Subcutaneous abdominal adipose tissue (tissue), 5 donors: ENCODE measurements around the gene RNASE2.
A peak's percentile ranks its signal among the peaks of the same experiment; 100 is the strongest.
"Not testable (repeated sequence)": the region's sequence is repeated elsewhere in the genome, so short reads cannot be mapped to it uniquely, and the experiment has no call there.

Source experiments
- H3K27ac ChIP-seq: one replicate; pipeline ENCODE4 v1.7.0; 2013; ENCODE audit warnings: low read depth, mild to moderate bottlenecking, inconsistent platforms, low read length, moderate library complexity
- H3K27me3 ChIP-seq, 5 donors: one replicate each; pipeline ENCODE4 v1.7.0; 2013; ENCODE audit warnings: low read length in 5 of 5, inconsistent platforms in 1 of 5; ENCODE audit not compliant: control insufficient read depth in 5 of 5, insufficient read depth in 4 of 5
- H3K36me3 ChIP-seq, 5 donors: one replicate each; pipeline ENCODE4 v1.7.0; 2013; ENCODE audit warnings: low read length in 5 of 5; ENCODE audit not compliant: control insufficient read depth in 5 of 5, insufficient read depth in 5 of 5
- H3K4me1 ChIP-seq, 5 donors: one replicate each; pipeline ENCODE4 v1.7.0; 2013; ENCODE audit warnings: low read length in 5 of 5, mild to moderate bottlenecking in 3 of 5, moderate library complexity in 1 of 5; ENCODE audit not compliant: control insufficient read depth in 5 of 5, insufficient read depth in 5 of 5
- H3K4me3 ChIP-seq, 5 donors: one replicate each; pipeline ENCODE4 v1.7.0; 2013; ENCODE audit warnings: low read length in 5 of 5, low read depth in 1 of 5
- H3K9ac ChIP-seq, 5 donors: one replicate each; pipeline ENCODE4 v1.7.0; 2013; ENCODE audit warnings: low read length in 5 of 5, mild to moderate bottlenecking in 4 of 5, moderate library complexity in 3 of 5
- H3K9me3 ChIP-seq, 5 donors: one replicate each; pipeline ENCODE4 v1.7.0; 2013; ENCODE audit warnings: low read length in 5 of 5; ENCODE audit not compliant: control insufficient read depth in 5 of 5
- donor health status: healthy.
- donor health status: healthy.
- donor health status: healthy.
- donor health status: healthy.
- donor health status: healthy.

RNASE2 gene

GRCh38 chr14:20946707-20947106 lies 8.6 kb upstream of the RNASE2 start:
- not testable (repeated sequence) for H3K36me3 ChIP-seq, H3K27ac ChIP-seq, H3K4me3 ChIP-seq, H3K4me1 ChIP-seq, H3K27me3 ChIP-seq, H3K9me3 ChIP-seq, H3K9ac ChIP-seq

GRCh38 chr14:20955538-20955873 lies 219 bp downstream of the RNASE2 start:
- H3K4me3 ChIP-seq, H3K4me1 ChIP-seq, H3K27me3 ChIP-seq, H3K9me3 ChIP-seq, H3K9ac ChIP-seq, H3K36me3 ChIP-seq, H3K27ac ChIP-seq: not testable (repeated sequence)

GRCh38 chr14:20956376-20956976 lies 1.2 kb downstream of the RNASE2 start:
- Histone ChIP-seq H3K27me3 (peaks cover 0 to 3% (median 0%) of the 10 kb centered on the region in 5 donors), H3K27ac (no peak overlapping the region), H3K9me3 (no peaks in the 10 kb centered on the region), H3K4me3 (no peak overlapping the region), H3K4me1 (no peaks in the 10 kb centered on the region), H3K9ac (no peak overlapping the region), H3K36me3 (no peaks in the 10 kb centered on the region)

- H3K9ac ChIP-seq, H3K4me1 ChIP-seq, H3K4me3 ChIP-seq: not testable (repeated sequence)
Measured at GRCh38 chr14:20958946-20959345, 3.7 kb downstream of the RNASE2 start.

GRCh38 chr14:20969336-20969735 lies 14.0 kb downstream of the RNASE2 start:
- no peak overlapping the region for H3K4me3 ChIP-seq
- no peaks in the 10 kb centered on the region for H3K36me3 ChIP-seq
- no peak overlapping the region for H3K9ac ChIP-seq
- peaks cover 2 to 15% (median 14%) of the 10 kb centered on the region in 5 donors for H3K4me1 ChIP-seq
- H3K27me3 ChIP-seq: peaks cover 0 to 4% (median 1%) of the 10 kb centered on the region in 5 donors
- H3K9me3 ChIP-seq: no peaks in the 10 kb centered on the region
- H3K27ac ChIP-seq: no peak overlapping the region

More at GRCh38 chr14:20958946-20959345, 3.7 kb downstream of the RNASE2 start:
- H3K36me3 ChIP-seq, H3K9me3 ChIP-seq, H3K27ac ChIP-seq, H3K27me3 ChIP-seq: not testable (repeated sequence)

GRCh38 chr14:20970647-20970982 lies 15.3 kb downstream of the RNASE2 start:
- H3K4me1 ChIP-seq: peaks cover 2 to 15% (median 14%) of the 10 kb centered on the region in 5 donors
- no peaks in the 10 kb centered on the region for H3K27me3 ChIP-seq
- H3K4me3 ChIP-seq: peak overlapping the region; percentile 49 to 89 (median 86)
- no peaks in the 10 kb centered on the region for H3K9me3 ChIP-seq
- H3K27ac ChIP-seq: peak overlapping the region; percentile 60
- no peaks in the 10 kb centered on the region for H3K36me3 ChIP-seq
- peak overlapping the region in 4 of 5 donors; percentile 71 to 81 (median 78) for H3K9ac ChIP-seq

- H3K9me3 ChIP-seq: no peaks in the 10 kb centered on the region
- no peaks in the 10 kb centered on the region for H3K36me3 ChIP-seq
- H3K9ac ChIP-seq: peak overlapping the region in 4 of 5 donors; percentile 71 to 81 (median 78)
- peaks cover 2 to 15% (median 14%) of the 10 kb centered on the region in 5 donors for H3K4me1 ChIP-seq
- no peaks in the 10 kb centered on the region for H3K27me3 ChIP-seq
- H3K4me3 ChIP-seq: peak overlapping the region; percentile 84 to 94 (median 86)
- H3K27ac ChIP-seq: peak overlapping the region; percentile 60
Measured at GRCh38 chr14:20970983-20971704, 15.9 kb downstream of the RNASE2 start.

- Histone ChIP-seq H3K4me1 (peaks cover 2 to 15% (median 14%) of the 10 kb centered on the region in 5 donors), H3K36me3 (no peaks in the 10 kb centered on the region), H3K27ac (no peak overlapping the region), H3K9me3 (no peaks in the 10 kb centered on the region), H3K4me3 (peak overlapping the region; percentile 63 to 89 (median 86)), H3K27me3 (no peaks in the 10 kb centered on the region), H3K9ac (peak overlapping the region in 2 of 5 donors; percentile 65 to 81)
Measured at GRCh38 chr14:20971705-20972021, 16.4 kb downstream of the RNASE2 start.

GRCh38 chr14:20973501-20973900 lies 18.2 kb downstream of the RNASE2 start:
- no peak overlapping the region for H3K9ac ChIP-seq
- H3K4me1 ChIP-seq: peaks cover 2 to 15% (median 14%) of the 10 kb centered on the region in 5 donors
- H3K27ac ChIP-seq: no peak overlapping the region
- no peaks in the 10 kb centered on the region for H3K27me3 ChIP-seq
- no peaks in the 10 kb centered on the region for H3K9me3 ChIP-seq
- no peaks in the 10 kb centered on the region for H3K36me3 ChIP-seq
- H3K4me3 ChIP-seq: no peak overlapping the region

- Histone ChIP-seq H3K9ac (no peak overlapping the region), H3K9me3 (no peaks in the 10 kb centered on the region), H3K4me1 (peaks cover 2 to 6% (median 5%) of the 10 kb centered on the region in 5 donors), H3K27ac (no peak overlapping the region), H3K36me3 (no peaks in the 10 kb centered on the region), H3K27me3 (peaks cover 0 to 3% (median 0%) of the 10 kb centered on the region in 5 donors), H3K4me3 (no peak overlapping the region)
Measured at GRCh38 chr14:20976291-20976690, 21.0 kb downstream of the RNASE2 start.
